ENCODE measurements around the gene UNC13C. TPM values are rescaled to one million over a fixed set of nuclear protein-coding genes. Genes with fewer than 3 reads are reported as not detected.

The UNC13C gene
- total and polyA plus RNA-seq, 2 donors (not counting 3 experiments of a cell fraction or from before 2014, with no cell fraction given): not detected

DNA sequence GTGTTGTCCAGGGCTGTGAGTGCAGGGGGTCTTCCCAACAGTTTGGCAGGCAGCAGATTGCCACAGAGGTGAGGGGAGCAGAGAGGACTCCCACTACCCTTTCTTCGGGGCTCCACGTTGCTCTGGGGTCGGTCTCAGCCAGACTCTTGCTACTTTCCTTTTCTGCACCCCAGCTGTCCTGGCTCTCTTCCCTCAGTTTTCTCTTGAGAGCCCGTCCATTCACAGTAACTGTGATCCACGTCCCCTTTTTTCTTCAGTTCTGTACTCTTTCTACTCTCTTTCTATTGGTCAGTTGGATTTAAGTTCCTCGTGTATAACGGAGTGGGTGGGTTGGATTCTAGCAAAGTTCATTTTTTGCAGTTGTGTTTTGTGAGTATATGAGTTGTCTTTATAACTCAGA is 105.8 kb downstream of the UNC13C start:
- CTCF ChIA-PET: no interaction called here
- H3K4me2 ChIP-seq (ENCODE audit: insufficient read depth, low read length): no peak overlapping the region

DNA sequence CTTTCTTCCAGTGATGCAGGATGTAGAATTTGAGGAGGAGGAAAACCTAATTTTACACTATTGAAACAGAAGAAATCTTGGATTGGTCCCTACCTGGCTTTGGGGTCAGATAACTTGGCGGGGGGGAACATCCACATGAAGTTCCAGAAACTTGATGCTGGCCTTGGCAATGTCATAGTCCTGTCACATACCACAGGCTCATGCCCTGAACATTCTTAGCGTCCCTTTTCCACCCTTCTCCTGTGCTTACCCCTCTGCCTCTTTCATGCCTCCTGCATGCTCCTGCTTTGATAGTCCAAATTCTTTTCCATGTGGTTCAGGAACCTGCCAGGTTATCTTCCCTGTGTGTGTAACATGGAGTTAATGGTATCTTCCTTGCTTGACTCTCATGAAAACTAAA is 110.6 kb downstream of the UNC13C start:
- FAIRE-seq: no peak
- BruUV-seq (replicated peaks): no TSS peak

More for the DNA sequence above, 105.8 kb downstream of the UNC13C start:
- Histone ChIP-seq H3K9me1 (replicated peaks; ENCODE audit: control insufficient read depth, extremely low read depth, insufficient read depth, low read length) (no peaks in the 10 kb centered on the region), H3K9me3 (replicated peaks; ENCODE audit: control insufficient read depth, insufficient read depth, low read length) (no peaks in the 10 kb centered on the region), H3K27ac (ENCODE audit: insufficient read depth, low read depth, low read length) (no peak overlapping the region), H3K79me2 (ENCODE audit: control insufficient read depth, insufficient read depth, low read length) (no peaks in the 10 kb centered on the region), H3K4me3 (replicated peaks in 1 of 3; ENCODE audit: insufficient read depth in 1 of 3, low read depth in 1 of 3, low read length in 3 of 3) (no peak overlapping the region), H3K36me3 (ENCODE audit: control insufficient read depth in 2 of 2, extremely low read depth in 1 of 2, insufficient read depth in 2 of 2, low read length in 2 of 2) (no peaks in the 10 kb centered on the region), H3K9ac (replicated peaks; ENCODE audit: extremely low read depth, insufficient read depth, low read length) (no peak overlapping the region), H3K27me3 (ENCODE audit: control insufficient read depth in 2 of 2, insufficient read depth in 2 of 2, low read length in 2 of 2) (no peaks in the 10 kb centered on the region), H3K4me1 (ENCODE audit: control insufficient read depth, extremely low read depth, insufficient read depth, low read length) (no peaks in the 10 kb centered on the region), H4K20me1 (replicated peaks; ENCODE audit: control insufficient read depth, extremely low read depth, insufficient read depth, low read length) (no peaks in the 10 kb centered on the region), H2AFZ (ENCODE audit: low read depth, low read length) (no peak overlapping the region)
- FAIRE-seq (no peak), DNase-seq (ENCODE audit: low read depth, low spot score) (no peak)
- intact Hi-C loops (cut with micrococcal nuclease) (loop anchor here (2.0 to 10.0 kb wide), 4 partner anchors 1025 to 1353 kb away; no protein-coding TSS in a partner anchor), dilution Hi-C loops (cut with MboI; ENCODE audit: extremely low pct_ligation_motif_present, low sequenced_read_pairs) (no loop called here)
- TF ChIP-seq POLR2AphosphoS5 (IDR thresholded peaks at IDR 0.05; ENCODE audit: insufficient read depth, low read depth, low read length) (no peak), FOS (IDR thresholded peaks at IDR 0.05; ENCODE audit: borderline replicate concordance, insufficient read depth, low read length) (no peak), EZH2 (IDR thresholded peaks at IDR 0.05; ENCODE audit: borderline replicate concordance, low read depth, low read length, severe bottlenecking) (no peak), JUN (IDR thresholded peaks at IDR 0.05; ENCODE audit: borderline replicate concordance, insufficient read depth, insufficient read length, low read depth) (no peak), GATA2 (IDR thresholded peaks at IDR 0.05; ENCODE audit: insufficient read depth, insufficient read length, low read depth, low read length) (no peak)
- TF ChIP-seq, protein P1, sequence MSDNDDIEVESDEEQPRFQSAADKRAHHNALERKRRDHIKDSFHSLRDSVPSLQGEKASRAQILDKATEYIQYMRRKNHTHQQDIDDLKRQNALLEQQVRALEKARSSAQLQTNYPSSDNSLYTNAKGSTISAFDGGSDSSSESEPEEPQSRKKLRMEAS (IDR thresholded peaks at IDR 0.05; ENCODE audit: insufficient read depth, insufficient read length): no peak
- BruUV-seq (replicated peaks): no TSS peak
- POLR2A ChIA-PET: no interaction called here

More for the DNA sequence above, 110.6 kb downstream of the UNC13C start:
- intact Hi-C loops (cut with micrococcal nuclease) (loop anchor here (10.0 kb wide), 1 partner anchor 1206 kb away; no protein-coding TSS in a partner anchor), dilution Hi-C loops (cut with MboI; ENCODE audit: extremely low pct_ligation_motif_present, low sequenced_read_pairs) (no loop called here)
- Histone ChIP-seq H3K79me2 (ENCODE audit: control insufficient read depth, insufficient read depth, low read length) (no peaks in the 10 kb centered on the region), H3K27ac (ENCODE audit: insufficient read depth, low read depth, low read length) (no peak overlapping the region), H3K4me1 (ENCODE audit: control insufficient read depth, extremely low read depth, insufficient read depth, low read length) (no peaks in the 10 kb centered on the region), H3K9me3 (replicated peaks; ENCODE audit: control insufficient read depth, insufficient read depth, low read length) (no peaks in the 10 kb centered on the region), H4K20me1 (replicated peaks; ENCODE audit: control insufficient read depth, extremely low read depth, insufficient read depth, low read length) (no peaks in the 10 kb centered on the region), H2AFZ (ENCODE audit: low read depth, low read length) (no peak overlapping the region), H3K4me3 (replicated peaks in 1 of 3; ENCODE audit: insufficient read depth in 1 of 3, low read depth in 1 of 3, low read length in 3 of 3) (no peak overlapping the region), H3K9me1 (replicated peaks; ENCODE audit: control insufficient read depth, extremely low read depth, insufficient read depth, low read length) (no peaks in the 10 kb centered on the region), H3K27me3 (ENCODE audit: control insufficient read depth in 2 of 2, insufficient read depth in 2 of 2, low read length in 2 of 2) (no peaks in the 10 kb centered on the region), H3K9ac (replicated peaks; ENCODE audit: extremely low read depth, insufficient read depth, low read length) (no peak overlapping the region), H3K4me2 (ENCODE audit: insufficient read depth, low read length) (no peak overlapping the region), H3K36me3 (ENCODE audit: control insufficient read depth in 2 of 2, extremely low read depth in 1 of 2, insufficient read depth in 2 of 2, low read length in 2 of 2) (no peaks in the 10 kb centered on the region)
- no peak for DNase-seq (ENCODE audit: low read depth, low spot score)
- ChIA-PET CTCF (no interaction called here), POLR2A (no interaction called here)
- TF ChIP-seq FOS (IDR thresholded peaks at IDR 0.05; ENCODE audit: borderline replicate concordance, insufficient read depth, low read length): no peak

Data from endothelial cell of umbilical vein (primary cell).